PC-9 (cell line): ENCODE results near the gene MS4A13.

ENCODE experiments used
- CTCF ChIP-seq: fragments of 200-600 bp; sonication (generic); conservative IDR thresholded peaks from 2 replicates; pipeline ENCODE4 v1.6.1; 2017; ENCODE audit warnings: mixed run types, antibody characterized with exemption, mild to moderate bottlenecking, moderate library complexity
- EZH2 ChIP-seq: fragments of 200-600 bp; sonication (generic); IDR thresholded peaks from 2 replicates; pipeline ENCODE4 v1.8.0; 2017; ENCODE audit warnings: antibody characterized with exemption, low read depth

- TF ChIP-seq CTCF (no peak), EZH2 (no peak)
Observed at GRCh38 chr11:60504219-60504905, 10.8 kb upstream of the MS4A13 start.
